SU-DHL-6 (cell line): ENCODE measurements around the gene IFI44.

Experiments used
- CTCF ChIP-seq: fragments of 200-600 bp; sonication (generic); IDR thresholded peaks from one replicate; pipeline ENCODE4 v1.5.1; 2017; ENCODE audit warnings: antibody characterized with exemption, mild to moderate bottlenecking, low read length, moderate library complexity; ENCODE audit not compliant: insufficient read depth, poor library complexity, severe bottlenecking
- EZH2phosphoT487 ChIP-seq: fragments of 200-600 bp; sonication (generic), shearing (Covaris generic); conservative IDR thresholded peaks from 2 replicates; pipeline ENCODE4 v1.6.1; 2018; ENCODE audit warnings: mild to moderate bottlenecking, antibody characterized with exemption, low read length, moderate library complexity, mixed read lengths

GRCh38 chr1:78668427-78668826 lies 18.8 kb downstream of the IFI44 start:
- TF ChIP-seq CTCF, result no peak
- TF ChIP-seq EZH2phosphoT487, result no peak
